Inferior parietal cortex (tissue), 1 donor: ENCODE measurements around the gene FMC1.

Source experiments
- DNase-seq: peaks from one replicate; pipeline ENCODE4 v3.0.0-alpha.2; 2016; ENCODE audit errors: extremely low spot score

FMC1 gene

GRCh38 chr7:139374246-139374645 lies 33.1 kb downstream of the FMC1 start:
- DNase-seq, result no peak

GRCh38 chr7:139382439-139382838 lies 41.3 kb downstream of the FMC1 start:
- DNase-seq, result no peak

GRCh38 chr7:139384611-139385010 lies 43.5 kb downstream of the FMC1 start:
- DNase-seq, result no peak

GRCh38 chr7:139387594-139387993 lies 46.5 kb downstream of the FMC1 start:
- DNase-seq, result no peak

- no peak for DNase-seq
These were observed 48.0 kb downstream of the FMC1 start for GRCh38 chr7:139389091-139389490.

- no peak for DNase-seq
These were observed 48.6 kb downstream of the FMC1 start for GRCh38 chr7:139389774-139390173.

- DNase-seq, result no peak
These were observed 52.6 kb downstream of the FMC1 start for GRCh38 chr7:139393621-139394211.

- no peak for DNase-seq
These were observed 53.4 kb downstream of the FMC1 start for GRCh38 chr7:139394540-139394939.
